Astrocyte (in vitro differentiated cells and primary cell): ENCODE results near the gene PEX26.

Experiments
- EZH2 ChIP-seq: IDR thresholded peaks from 2 replicates; pipeline ENCODE4 v1.6.1; 2012; ENCODE audit warnings: mild to moderate bottlenecking, low read length, inconsistent platforms; ENCODE audit not compliant: insufficient read depth
- TF ChIP-seq, protein P1 (sequence below): IDR thresholded peaks from 2 replicates; pipeline ENCODE4 v1.5.1; 2011; ENCODE audit warnings: low read depth, mild to moderate bottlenecking, inconsistent platforms, low read length, moderate library complexity; ENCODE audit not compliant: insufficient read depth

DNA sequence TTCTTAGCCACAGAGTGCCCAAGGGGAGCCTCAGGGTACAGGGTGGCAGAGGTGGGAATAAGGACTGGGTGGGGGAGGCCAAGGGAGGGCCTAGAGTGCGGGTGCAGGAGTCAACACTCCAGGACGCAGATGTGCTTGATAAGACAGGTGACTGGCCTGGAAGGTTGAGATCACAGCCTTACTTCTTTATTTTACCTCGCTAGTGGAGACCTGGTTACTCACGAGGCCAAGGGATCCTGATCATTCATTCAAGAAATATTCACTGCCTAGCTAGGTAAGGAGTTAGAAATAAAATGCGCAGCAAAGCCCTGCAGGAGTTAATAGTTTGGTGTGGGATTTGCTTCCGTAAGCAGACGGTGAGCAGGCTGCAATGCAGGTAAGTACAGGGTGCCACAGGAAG is 13.2 kb upstream of the PEX26 start:
- TF ChIP-seq, protein P1, sequence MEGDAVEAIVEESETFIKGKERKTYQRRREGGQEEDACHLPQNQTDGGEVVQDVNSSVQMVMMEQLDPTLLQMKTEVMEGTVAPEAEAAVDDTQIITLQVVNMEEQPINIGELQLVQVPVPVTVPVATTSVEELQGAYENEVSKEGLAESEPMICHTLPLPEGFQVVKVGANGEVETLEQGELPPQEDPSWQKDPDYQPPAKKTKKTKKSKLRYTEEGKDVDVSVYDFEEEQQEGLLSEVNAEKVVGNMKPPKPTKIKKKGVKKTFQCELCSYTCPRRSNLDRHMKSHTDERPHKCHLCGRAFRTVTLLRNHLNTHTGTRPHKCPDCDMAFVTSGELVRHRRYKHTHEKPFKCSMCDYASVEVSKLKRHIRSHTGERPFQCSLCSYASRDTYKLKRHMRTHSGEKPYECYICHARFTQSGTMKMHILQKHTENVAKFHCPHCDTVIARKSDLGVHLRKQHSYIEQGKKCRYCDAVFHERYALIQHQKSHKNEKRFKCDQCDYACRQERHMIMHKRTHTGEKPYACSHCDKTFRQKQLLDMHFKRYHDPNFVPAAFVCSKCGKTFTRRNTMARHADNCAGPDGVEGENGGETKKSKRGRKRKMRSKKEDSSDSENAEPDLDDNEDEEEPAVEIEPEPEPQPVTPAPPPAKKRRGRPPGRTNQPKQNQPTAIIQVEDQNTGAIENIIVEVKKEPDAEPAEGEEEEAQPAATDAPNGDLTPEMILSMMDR: no peak
- TF ChIP-seq EZH2: no peak
